HG03095 (cell line): ENCODE data around the gene CABLES2.
"Not testable (repeated sequence)": the region's sequence is repeated elsewhere in the genome, so short reads cannot be mapped to it uniquely, and the experiment has no call there.

Experiments
- ATAC-seq: cut with Tn5 transposase; IDR thresholded peaks from one replicate; pipeline ENCODE4 v1.9.1; 2021; ENCODE audit warnings: moderate library complexity; ENCODE audit not compliant: unreplicated experiment

The CABLES2 gene

GRCh38 chr20:62390317-62391164 is 16.5 kb downstream of the CABLES2 start:
- ATAC-seq = no peak

GRCh38 chr20:62389601-62390087 is 17.4 kb downstream of the CABLES2 start:
- ATAC-seq = no peak

GRCh38 chr20:62388839-62389600 is 18.1 kb downstream of the CABLES2 start:
- no peak for ATAC-seq

GRCh38 chr20:62387933-62388635 is 19.0 kb downstream of the CABLES2 start:
- no peak for ATAC-seq

GRCh38 chr20:62387219-62387913 is 19.7 kb downstream of the CABLES2 start:
- no peak for ATAC-seq

- ATAC-seq = peak; percentile 86
Measured at GRCh38 chr20:62386383-62387218, 20.5 kb downstream of the CABLES2 start, which contains the start of gene RPS21. TSS of gene RPS21 (plus strand) at chr20:62387103. CDS start at chr20:62387339, 236 bp downstream.

GRCh38 chr20:62382306-62383198 is 24.5 kb downstream of the CABLES2 start:
- peak; percentile 56 for ATAC-seq

GRCh38 chr20:62381842-62382241 is 25.2 kb downstream of the CABLES2 start:
- no peak for ATAC-seq

GRCh38 chr20:62381202-62381797 is 25.8 kb downstream of the CABLES2 start:
- ATAC-seq = no peak

GRCh38 chr20:62378215-62378614 is 28.9 kb downstream of the CABLES2 start:
- ATAC-seq = no peak

GRCh38 chr20:62377615-62378178 is 29.4 kb downstream of the CABLES2 start:
- ATAC-seq = no peak

GRCh38 chr20:62377064-62377461 is 30.0 kb downstream of the CABLES2 start:
- no peak for ATAC-seq

- ATAC-seq = no peak
Measured at GRCh38 chr20:62376112-62377063, 30.7 kb downstream of the CABLES2 start.

- no peak for ATAC-seq
Measured at GRCh38 chr20:62374331-62375152, 32.5 kb downstream of the CABLES2 start.

GRCh38 chr20:62373631-62374179 is 33.4 kb downstream of the CABLES2 start:
- not testable (repeated sequence) for ATAC-seq
